HepG2 (cell line): ENCODE measurements around the gene TMEM187. TPM values are rescaled to one million over a fixed set of nuclear protein-coding genes. Genes with fewer than 3 reads are reported as not detected.
"Not testable (repeated sequence)": the region's sequence is repeated elsewhere in the genome, so short reads cannot be mapped to it uniquely, and the experiment has no call there.

Experiments
- ATAC-seq: fragments of 200-7000 bp; cut with Tn5 transposase; 3 replicates; pipeline ENCODE4 v1.9.1; 2020; ENCODE audit warnings: mild to moderate bottlenecking, moderate library complexity
- BruUV-seq: library from RNA; stranded (reverse); fragments of 400-500 nt; replicated peaks from 2 replicates; lab custom pipeline; 2021; lab: Mats Ljungman, UMichigan
- CTCF ChIA-PET: fragments of 300-600 bp; formaldehyde crosslinking; extraction: SDS; loops from one replicate; lab custom pipeline; 2021; ENCODE audit warnings: low total read pairs, inconsistent platforms, low intra/inter-chr PET ratio; lab: Yijun Ruan, JAX
- POLR2A ChIA-PET: fragments of 350-600 bp; sonication (Branson Sonifier 250); formaldehyde crosslinking; loops from one replicate; lab custom pipeline; 2020; ENCODE audit warnings: antibody characterized with exemption, inconsistent platforms; lab: Yijun Ruan, JAX
- DNase-seq: peaks from one replicate; pipeline ENCODE4 v3.0.0-alpha.2; 2015; ENCODE audit warnings: low spot score
- FAIRE-seq: peaks from 3 replicates; lab custom pipeline; 2011; peaks lifted over from hg19 to GRCh38; lab: Jason Lieb, UNC
- H2AFZ ChIP-seq: one replicate; pipeline ENCODE4 v1.6.1; 2011; ENCODE audit warnings: low read length, inconsistent platforms
- H3K27ac ChIP-seq: fragments of 300-600 bp; 3 replicates; pipeline ENCODE4 v1.8.0; 2011; ENCODE audit warnings: mixed run types, mild to moderate bottlenecking, mixed read lengths, low read length, inconsistent platforms; ENCODE audit not compliant: insufficient read depth; ENCODE audit errors: extremely low read length
- H3K27me3 ChIP-seq, 2 experiments: fragments of 200-600 bp in 1 of 2; 2 replicates in 1 of 2; 3 replicates in 1 of 2; pipeline versions ENCODE4 v1.6.0 to v1.8.0; 2011; ENCODE audit warnings: low read length in 2 of 2, mild to moderate bottlenecking in 2 of 2, moderate library complexity in 2 of 2, inconsistent platforms in 1 of 2; ENCODE audit not compliant: insufficient read depth in 2 of 2, control insufficient read depth in 1 of 2
- H3K36me3 ChIP-seq, 2 experiments: fragments of 200-600 bp in 1 of 2; replicated peaks in 1 of 2; 2 replicates in 1 of 2; 3 replicates in 1 of 2; pipeline versions ENCODE4 v1.5.1 to v1.8.0; 2011; ENCODE audit warnings: low read length in 2 of 2, inconsistent platforms in 1 of 2; ENCODE audit not compliant: insufficient read depth in 2 of 2, control insufficient read depth in 1 of 2
- H3K4me1 ChIP-seq: 2 replicates; pipeline ENCODE4 v1.5.1; 2012; ENCODE audit warnings: low read length, inconsistent platforms; ENCODE audit not compliant: insufficient read depth
- H3K4me2 ChIP-seq: 2 replicates; pipeline ENCODE4 v1.6.0; 2011; ENCODE audit warnings: low read depth, low read length, inconsistent platforms
- H3K4me3 ChIP-seq, 3 experiments: fragments of 200-600 bp in 1 of 3; sonication (generic), shearing (Covaris generic) in 1 of 3; replicated peaks in 1 of 3; 2 replicates each; pipeline ENCODE4 v1.5.1; 2011 to 2016; ENCODE audit warnings: low read length in 3 of 3, inconsistent platforms in 2 of 3, low read depth in 2 of 3, mild to moderate bottlenecking in 2 of 3, control low read depth in 1 of 3, mixed read lengths in 1 of 3; ENCODE audit not compliant: insufficient read depth in 1 of 3
- H3K79me2 ChIP-seq: one replicate; pipeline ENCODE4 v1.6.1; 2011; ENCODE audit warnings: low read length, inconsistent platforms; ENCODE audit not compliant: insufficient read depth
- H3K9ac ChIP-seq: 2 replicates; pipeline ENCODE4 v1.6.0; 2011; ENCODE audit warnings: mild to moderate bottlenecking, low read depth, low read length, inconsistent platforms; ENCODE audit not compliant: insufficient read depth
- H3K9me3 ChIP-seq: 2 replicates; pipeline ENCODE4 v1.5.1; 2012; ENCODE audit warnings: mild to moderate bottlenecking, low read length
- H4K20me1 ChIP-seq: 2 replicates; pipeline ENCODE4 v1.6.0; 2011; ENCODE audit warnings: inconsistent platforms, mild to moderate bottlenecking, low read length, moderate library complexity; ENCODE audit not compliant: insufficient read depth
- GLI4 ChIP-seq: sonication (generic); formaldehyde crosslinking; IDR thresholded peaks from 2 replicates; pipeline ENCODE4 v1.5.1; 2020; ENCODE audit warnings: missing genetic modification reagents, mild to moderate bottlenecking, moderate library complexity, borderline replicate concordance
- HMGA1 ChIP-seq: sonication (generic); formaldehyde crosslinking; conservative IDR thresholded peaks from 2 replicates; pipeline ENCODE4 v1.4.0; 2020; ENCODE audit warnings: missing genetic modification reagents
- IRX3 ChIP-seq: sonication (generic); formaldehyde crosslinking; IDR thresholded peaks from 2 replicates; pipeline ENCODE4 v1.8.1; 2023; ENCODE audit warnings: mild to moderate bottlenecking, low read depth, missing genetic modification reagents, borderline replicate concordance
- MEIS1 ChIP-seq: sonication (generic); formaldehyde crosslinking; IDR thresholded peaks from 2 replicates; pipeline ENCODE4 v1.9.0; 2021; ENCODE audit warnings: mild to moderate bottlenecking, missing genetic modification reagents, moderate library complexity, borderline replicate concordance
- MTF1 ChIP-seq: sonication (generic); formaldehyde crosslinking; IDR thresholded peaks from 2 replicates; pipeline ENCODE4 v1.5.0; 2020; ENCODE audit warnings: missing genetic modification reagents
- NBN ChIP-seq: fragments of 450-650 bp; conservative IDR thresholded peaks from 2 replicates; pipeline ENCODE4 v1.6.1; 2017
- NONO ChIP-seq, 2 experiments: fragments of 450-650 bp in 1 of 2; sonication (generic) in 1 of 2; formaldehyde crosslinking in 1 of 2; IDR thresholded peaks in 1 of 2; conservative IDR thresholded peaks in 1 of 2; 2 replicates each; pipeline versions ENCODE4 v1.6.1 to v1.8.0; 2017 to 2022; ENCODE audit warnings: mild to moderate bottlenecking in 1 of 2, missing genetic modification reagents in 1 of 2, moderate library complexity in 1 of 2
- RBAK ChIP-seq: sonication (generic); formaldehyde crosslinking; IDR thresholded peaks from 2 replicates; pipeline ENCODE4 v1.5.1; 2020; ENCODE audit warnings: mild to moderate bottlenecking, missing genetic modification reagents
- ZNF10 ChIP-seq: sonication (generic); formaldehyde crosslinking; IDR thresholded peaks from 2 replicates; pipeline ENCODE4 v1.4.0; 2020; ENCODE audit warnings: mild to moderate bottlenecking, low read depth, missing genetic modification reagents, borderline replicate concordance
- ZNF143 ChIP-seq: sonication (generic); formaldehyde crosslinking; IDR thresholded peaks from 2 replicates; pipeline ENCODE4 v1.4.0; 2020; ENCODE audit warnings: missing genetic modification reagents
- ZNF430 ChIP-seq: sonication (generic); formaldehyde crosslinking; IDR thresholded peaks from 2 replicates; pipeline ENCODE4 v1.9.0; 2021; ENCODE audit warnings: mild to moderate bottlenecking, missing genetic modification reagents
- ZNF569 ChIP-seq: sonication (generic); formaldehyde crosslinking; IDR thresholded peaks from 2 replicates; pipeline ENCODE4 v1.5.0; 2020; ENCODE audit warnings: mild to moderate bottlenecking, missing genetic modification reagents, moderate library complexity, borderline replicate concordance
- ZNF570 ChIP-seq: sonication (generic); formaldehyde crosslinking; IDR thresholded peaks from 2 replicates; pipeline ENCODE4 v1.4.0; 2020; ENCODE audit warnings: mild to moderate bottlenecking, missing genetic modification reagents, borderline replicate concordance
- ZNF782 ChIP-seq: sonication (generic); formaldehyde crosslinking; IDR thresholded peaks from 2 replicates; pipeline ENCODE4 v1.4.0; 2020; ENCODE audit warnings: missing genetic modification reagents, mild to moderate bottlenecking, borderline replicate concordance
- WGBS: methylation state at CpG from one replicate; pipeline ENCODE4 v1.1.6; 2017; ENCODE audit warnings: low lambda C conversion rate; 5-methylcytosine and 5-hydroxymethylcytosine counted together
- in situ Hi-C: cut with HindIII; loops from 2 replicates; pipeline ENCODE4 v1.10.0; 2017; ENCODE audit warnings: low pct_unique_long_range_greater_than_20kb; ENCODE audit not compliant: extremely low pct_ligation_motif_present
- intact Hi-C: fragments of 100-400 bp; cut with micrococcal nuclease; formaldehyde crosslinking; loops from one replicate; pipeline ENCODE4 v1.10.0; 2022; ENCODE audit not compliant: unreplicated experiment
- polyA plus RNA-seq, 8 experiments: library from polyadenylated mRNA; depleted of rRNA in 3 of 8; stranded (reverse) in 7 of 8; unstranded in 1 of 8; fragments of >200 nt; fragmentation: Illumina TruSeq in 4 of 8; extraction: Trizol in 4 of 8; gene quantifications; 2 replicates each; pipeline versions ENCODE4 v1.2.1 to v1.2.3, GENCODE V29; 2011 to 2016; ENCODE audit warnings: low read depth in 4 of 8, missing spikeins in 1 of 8, mixed read lengths in 1 of 8; ENCODE audit not compliant: insufficient read depth in 1 of 8
- total RNA-seq, 5 experiments: library from RNA; depleted of rRNA; stranded (reverse); fragments of >200 nt; fragmentation: Illumina TruSeq; extraction: Trizol; gene quantifications; 2 replicates each; pipeline ENCODE4 v1.2.3, GENCODE V29; 2016; ENCODE audit warnings: low read depth in 1 of 5
- TF ChIP-seq, protein P1 (sequence below): sonication (generic); formaldehyde crosslinking; IDR thresholded peaks from 2 replicates; pipeline ENCODE4 v1.9.0; 2022; ENCODE audit warnings: low read depth, missing genetic modification reagents
- TF ChIP-seq, protein P2 (sequence below): sonication (generic); formaldehyde crosslinking; IDR thresholded peaks from 2 replicates; pipeline ENCODE4 v1.4.0; 2020; ENCODE audit warnings: missing genetic modification reagents
- TF ChIP-seq, protein P3 (sequence below): sonication (generic); formaldehyde crosslinking; IDR thresholded peaks from 2 replicates; pipeline ENCODE4 v1.4.0; 2020; ENCODE audit warnings: missing genetic modification reagents
- TF ChIP-seq, protein P4 (sequence below): IDR thresholded peaks from 2 replicates; pipeline ENCODE4 v1.6.1; 2016

Gene TMEM187
- total and polyA plus RNA-seq, 2 of the 13 experiments (the other 11 are each of a cell fraction or from before 2014, with no cell fraction given): 2.2 to 6.2 TPM

DNA sequence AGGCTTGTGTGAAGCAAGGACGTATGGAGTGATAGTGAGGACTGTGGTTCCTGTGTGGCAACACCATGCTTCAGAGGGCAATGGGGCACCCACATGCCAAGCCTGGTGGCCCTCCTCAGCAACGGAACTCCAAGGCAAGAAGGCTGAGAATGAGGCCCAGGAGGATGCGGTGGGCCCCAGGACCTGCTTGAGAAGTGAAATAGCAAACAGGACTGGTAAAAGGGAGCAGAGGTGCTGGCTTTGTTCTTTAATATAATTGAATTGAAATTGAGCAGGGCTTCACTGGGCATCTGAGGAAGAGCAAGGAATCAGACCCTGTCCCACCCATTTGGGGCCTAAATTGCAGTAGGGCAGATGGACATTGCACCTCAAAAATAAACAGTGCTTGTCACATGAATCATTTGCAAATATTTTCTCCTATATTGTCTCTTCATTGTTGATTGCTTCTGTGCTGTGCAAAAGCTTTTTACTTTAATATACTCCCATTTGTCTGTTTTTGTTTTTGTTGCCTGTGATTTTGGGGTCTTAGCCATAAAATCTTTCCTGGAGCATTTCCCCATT, 2.3 kb downstream of the TMEM187 start (continued):
- TF ChIP-seq IRX3 (CRISPR knock-in tag): no peak
- TF ChIP-seq ZNF569: no peak
- TF ChIP-seq ZNF430 (CRISPR knock-in tag): no peak
- TF ChIP-seq ZNF143 (CRISPR knock-in tag): no peak
- no peak for TF ChIP-seq MTF1
- no peak for TF ChIP-seq RBAK (CRISPR knock-in tag)
- TF ChIP-seq, protein P1, sequence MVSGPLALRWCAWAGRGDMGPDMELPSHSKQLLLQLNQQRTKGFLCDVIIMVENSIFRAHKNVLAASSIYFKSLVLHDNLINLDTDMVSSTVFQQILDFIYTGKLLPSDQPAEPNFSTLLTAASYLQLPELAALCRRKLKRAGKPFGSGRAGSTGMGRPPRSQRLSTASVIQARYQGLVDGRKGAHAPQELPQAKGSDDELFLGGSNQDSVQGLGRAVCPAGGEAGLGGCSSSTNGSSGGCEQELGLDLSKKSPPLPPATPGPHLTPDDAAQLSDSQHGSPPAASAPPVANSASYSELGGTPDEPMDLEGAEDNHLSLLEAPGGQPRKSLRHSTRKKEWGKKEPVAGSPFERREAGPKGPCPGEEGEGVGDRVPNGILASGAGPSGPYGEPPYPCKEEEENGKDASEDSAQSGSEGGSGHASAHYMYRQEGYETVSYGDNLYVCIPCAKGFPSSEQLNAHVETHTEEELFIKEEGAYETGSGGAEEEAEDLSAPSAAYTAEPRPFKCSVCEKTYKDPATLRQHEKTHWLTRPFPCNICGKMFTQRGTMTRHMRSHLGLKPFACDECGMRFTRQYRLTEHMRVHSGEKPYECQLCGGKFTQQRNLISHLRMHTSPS (CRISPR knock-in tag): peak; percentile 58; the same call in 1 of the 2 replicates
- no peak for TF ChIP-seq NONO (IDR thresholded peaks at IDR 0.05)
- TF ChIP-seq NONO (CRISPR knock-in tag; conservative IDR thresholded peaks at IDR 0.05): no peak
- TF ChIP-seq, protein P2, sequence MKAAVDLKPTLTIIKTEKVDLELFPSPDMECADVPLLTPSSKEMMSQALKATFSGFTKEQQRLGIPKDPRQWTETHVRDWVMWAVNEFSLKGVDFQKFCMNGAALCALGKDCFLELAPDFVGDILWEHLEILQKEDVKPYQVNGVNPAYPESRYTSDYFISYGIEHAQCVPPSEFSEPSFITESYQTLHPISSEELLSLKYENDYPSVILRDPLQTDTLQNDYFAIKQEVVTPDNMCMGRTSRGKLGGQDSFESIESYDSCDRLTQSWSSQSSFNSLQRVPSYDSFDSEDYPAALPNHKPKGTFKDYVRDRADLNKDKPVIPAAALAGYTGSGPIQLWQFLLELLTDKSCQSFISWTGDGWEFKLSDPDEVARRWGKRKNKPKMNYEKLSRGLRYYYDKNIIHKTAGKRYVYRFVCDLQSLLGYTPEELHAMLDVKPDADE (CRISPR knock-in tag): no peak
- no peak for TF ChIP-seq GLI4 (CRISPR knock-in tag)
- TF ChIP-seq NBN: no peak
- TF ChIP-seq MEIS1 (CRISPR knock-in tag): no peak
- TF ChIP-seq ZNF570: no peak
- TF ChIP-seq, protein P3, sequence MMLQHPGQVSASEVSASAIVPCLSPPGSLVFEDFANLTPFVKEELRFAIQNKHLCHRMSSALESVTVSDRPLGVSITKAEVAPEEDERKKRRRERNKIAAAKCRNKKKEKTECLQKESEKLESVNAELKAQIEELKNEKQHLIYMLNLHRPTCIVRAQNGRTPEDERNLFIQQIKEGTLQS: no peak
- no peak for TF ChIP-seq ZNF782 (CRISPR knock-in tag)
- TF ChIP-seq ZNF10: no peak
- TF ChIP-seq, protein P4, sequence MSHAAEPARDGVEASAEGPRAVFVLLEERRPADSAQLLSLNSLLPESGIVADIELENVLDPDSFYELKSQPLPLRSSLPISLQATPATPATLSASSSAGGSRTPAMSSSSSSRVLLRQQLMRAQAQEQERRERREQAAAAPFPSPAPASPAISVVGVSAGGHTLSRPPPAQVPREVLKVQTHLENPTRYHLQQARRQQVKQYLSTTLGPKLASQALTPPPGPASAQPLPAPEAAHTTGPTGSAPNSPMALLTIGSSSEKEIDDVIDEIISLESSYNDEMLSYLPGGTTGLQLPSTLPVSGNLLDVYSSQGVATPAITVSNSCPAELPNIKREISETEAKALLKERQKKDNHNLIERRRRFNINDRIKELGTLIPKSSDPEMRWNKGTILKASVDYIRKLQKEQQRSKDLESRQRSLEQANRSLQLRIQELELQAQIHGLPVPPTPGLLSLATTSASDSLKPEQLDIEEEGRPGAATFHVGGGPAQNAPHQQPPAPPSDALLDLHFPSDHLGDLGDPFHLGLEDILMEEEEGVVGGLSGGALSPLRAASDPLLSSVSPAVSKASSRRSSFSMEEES (CRISPR knock-in tag): peak; percentile 70; the same call in 1 of the 2 replicates
- no peak for TF ChIP-seq HMGA1 (CRISPR knock-in tag)

DNA sequence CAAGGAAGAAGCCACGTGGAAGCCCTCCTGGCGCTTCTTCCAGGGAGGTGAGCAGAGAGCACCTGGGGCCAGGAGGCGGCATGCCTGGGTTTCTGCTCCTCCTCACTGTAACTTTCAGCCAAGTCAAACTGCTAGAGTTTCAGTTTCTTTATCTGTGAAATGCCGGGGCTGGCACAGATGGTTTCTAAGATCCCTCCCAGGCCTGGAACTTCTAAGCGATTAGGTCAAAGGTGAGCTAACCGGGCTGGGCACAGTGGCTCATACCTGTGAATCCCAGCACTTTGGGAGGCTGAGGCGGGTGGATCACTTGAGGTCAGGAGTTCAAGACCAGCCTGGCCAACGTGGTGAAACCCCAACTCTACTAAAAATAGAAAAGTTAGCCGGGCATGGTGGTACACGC, 7.8 kb downstream of the TMEM187 start:
- H3K9me3 ChIP-seq, ATAC-seq, H3K27me3 ChIP-seq, H3K4me3 ChIP-seq, intact Hi-C loops, BruUV-seq, H3K36me3 ChIP-seq, H3K79me2 ChIP-seq, DNase-seq, H3K9ac ChIP-seq, in situ Hi-C loops, H4K20me1 ChIP-seq, H3K4me2 ChIP-seq, POLR2A ChIA-PET, H2AFZ ChIP-seq, H3K27ac ChIP-seq, CTCF ChIA-PET: not testable (repeated sequence)
- peak; percentile 88 for FAIRE-seq
- WGBS: 70% methylated on average over 3 of the region's 10 CpGs
- peaks cover 12% of the 10 kb centered on the region for H3K4me1 ChIP-seq
